ENCODE measurements around the gene SKA1. TPM values are rescaled to one million over a fixed set of nuclear protein-coding genes. Genes with fewer than 3 reads are reported as not detected.

SKA1 gene
- total and polyA plus RNA-seq, 10 donors: 0.48 to 4.2 (median 1.7) TPM

GRCh38 chr18:50331691-50332090 is 43.2 kb upstream of the SKA1 start:
- no peak for TF ChIP-seq POLR2A (IDR thresholded peaks at IDR 0.05)
- no peak for TF ChIP-seq POLR2AphosphoS5 (IDR thresholded peaks at IDR 0.05)
- TF ChIP-seq CTCF (IDR thresholded peaks at IDR 0.05 in 8 of 11, conservative IDR thresholded peaks at IDR 0.05 in 3 of 11): no peak
- Histone ChIP-seq H3K36me3 (no peaks in the 10 kb centered on the region), H3K4me3 (no peak overlapping the region), H3K27me3 (replicated peaks in 1 of 7) (no peaks in the 10 kb centered on the region), H3K27ac (no peak overlapping the region), H3K9me3 (peaks cover 0 to 5% (median 0%) of the 10 kb centered on the region in 8 donors), H3K4me1 (peaks cover 0 to 30% (median 11%) of the 10 kb centered on the region in 6 donors)
- intact Hi-C loops (cut with DNase I; ENCODE audit: low total_unique reads): no loop called here
- DNase-seq: no peak
- WGBS, 5 donors: 69 to 85% (median 80%) methylated on average over 1 of the region's 1 CpG

DNA sequence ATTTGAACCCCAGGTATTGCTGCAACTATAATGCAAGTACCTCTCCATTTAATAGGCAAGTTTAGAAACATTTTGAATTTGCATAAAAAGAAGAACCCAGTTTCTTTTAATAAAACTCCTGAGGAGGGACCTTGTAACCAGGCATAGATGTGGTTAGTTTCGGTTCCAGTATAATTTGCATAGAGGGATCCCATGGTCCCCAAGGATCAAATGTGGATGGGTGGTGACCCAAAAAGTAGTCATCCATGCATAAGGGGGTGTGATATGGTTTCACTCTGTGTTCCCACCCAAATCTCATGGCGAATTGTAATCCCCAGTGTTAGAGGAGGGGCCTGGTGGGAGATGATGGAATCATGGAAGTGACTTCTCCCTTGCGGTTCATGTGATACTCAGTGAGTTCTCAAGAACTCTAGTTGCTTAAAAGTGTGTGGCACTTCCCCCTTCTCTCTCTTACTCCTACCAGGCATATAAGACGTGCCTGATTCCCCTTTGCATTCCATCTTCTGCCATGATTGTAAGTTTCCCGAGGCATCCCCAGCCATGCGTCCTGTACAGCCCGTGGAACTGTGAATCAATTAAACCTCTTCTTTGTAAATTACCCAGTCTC is 40.2 kb upstream of the SKA1 start:
- DNase-seq: no peak

DNA sequence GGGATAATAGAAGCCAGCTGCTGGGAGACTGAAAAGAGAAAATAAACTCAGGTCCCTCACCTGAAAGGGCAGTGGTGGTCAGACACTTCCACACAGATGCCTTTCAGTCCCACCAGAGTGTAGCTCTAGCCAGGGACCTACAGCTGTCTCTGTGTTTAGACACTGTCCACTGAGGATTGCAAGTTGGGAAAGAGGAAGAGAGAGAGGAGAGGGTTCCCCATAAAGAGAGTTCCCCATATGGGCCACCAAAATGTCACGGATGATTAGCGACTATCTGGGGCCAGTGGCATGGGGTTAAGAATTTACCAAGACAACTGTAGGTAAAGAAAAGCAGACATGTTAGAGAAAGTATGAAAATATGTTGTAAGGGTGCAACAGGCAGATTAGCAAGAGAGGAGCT is 36.7 kb upstream of the SKA1 start:
- 45 to 77% (median 63%) methylated on average over 2 of the region's 2 CpGs for WGBS, 5 donors
- peaks cover 0 to 38% (median 11%) of the 10 kb centered on the region in 6 donors for H3K4me1 ChIP-seq
- DNase-seq: no peak
- no peaks in the 10 kb centered on the region for H3K27me3 ChIP-seq (replicated peaks in 1 of 7)
- H3K27ac ChIP-seq: no peak overlapping the region
- H3K36me3 ChIP-seq: no peaks in the 10 kb centered on the region
- TF ChIP-seq CTCF (IDR thresholded peaks at IDR 0.05 in 8 of 11, conservative IDR thresholded peaks at IDR 0.05 in 3 of 11) (no peak), POLR2A (IDR thresholded peaks at IDR 0.05) (no peak), POLR2AphosphoS5 (IDR thresholded peaks at IDR 0.05) (no peak)
- no peak overlapping the region for H3K4me3 ChIP-seq
- intact Hi-C loops (cut with DNase I; ENCODE audit: low total_unique reads): no loop called here
- H3K9me3 ChIP-seq: no peaks in the 10 kb centered on the region

More for the DNA sequence above, 40.2 kb upstream of the SKA1 start:
- Histone ChIP-seq H3K9me3 (peaks cover 0 to 5% (median 0%) of the 10 kb centered on the region in 8 donors), H3K4me3 (peak overlapping the region in 1 of 8 donors; percentile 35), H3K27ac (no peak overlapping the region), H3K27me3 (replicated peaks in 1 of 7) (no peaks in the 10 kb centered on the region), H3K4me1 (peaks cover 0 to 43% (median 13%) of the 10 kb centered on the region in 6 donors), H3K36me3 (no peaks in the 10 kb centered on the region)
- no peak for TF ChIP-seq POLR2A (IDR thresholded peaks at IDR 0.05)
- TF ChIP-seq CTCF (IDR thresholded peaks at IDR 0.05 in 8 of 11, conservative IDR thresholded peaks at IDR 0.05 in 3 of 11): no peak
- TF ChIP-seq POLR2AphosphoS5 (IDR thresholded peaks at IDR 0.05): no peak
- 57 to 81% (median 72%) methylated on average over 7 of the region's 7 CpGs for WGBS, 5 donors
- intact Hi-C loops (cut with DNase I; ENCODE audit: low total_unique reads): no loop called here

DNA sequence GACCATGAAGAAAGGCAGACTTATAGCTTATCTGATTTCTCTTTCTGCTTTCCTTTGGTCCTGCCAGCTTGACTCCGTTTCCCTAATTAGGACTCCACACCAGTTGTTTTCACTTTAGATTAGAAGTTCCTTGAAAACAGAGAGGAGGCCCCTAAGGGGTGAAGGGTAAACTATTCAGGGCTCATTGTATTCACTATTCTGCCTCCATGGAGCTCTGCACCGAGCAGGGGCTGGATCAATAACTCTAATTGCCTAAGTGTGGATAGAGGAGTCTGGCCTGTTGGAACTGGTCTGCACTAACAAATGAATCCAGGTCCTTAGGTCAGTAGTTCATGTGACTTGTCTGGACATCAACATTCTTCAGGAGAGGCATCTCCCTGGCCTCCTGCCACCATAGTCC is 36.1 kb upstream of the SKA1 start:
- Histone ChIP-seq H3K36me3 (no peaks in the 10 kb centered on the region), H3K27me3 (replicated peaks in 1 of 7) (no peaks in the 10 kb centered on the region), H3K9me3 (no peaks in the 10 kb centered on the region), H3K4me3 (no peak overlapping the region), H3K4me1 (peaks cover 0 to 32% (median 8%) of the 10 kb centered on the region in 6 donors), H3K27ac (no peak overlapping the region)
- TF ChIP-seq POLR2A (IDR thresholded peaks at IDR 0.05) (no peak), POLR2AphosphoS5 (IDR thresholded peaks at IDR 0.05) (no peak), CTCF (IDR thresholded peaks at IDR 0.05 in 8 of 11, conservative IDR thresholded peaks at IDR 0.05 in 3 of 11) (no peak)
- intact Hi-C loops (cut with DNase I; ENCODE audit: low total_unique reads): no loop called here
- 42 to 71% (median 49%) methylated on average over 2 of the region's 2 CpGs for WGBS, 5 donors
- no peak for DNase-seq

Data from spleen (tissue), 11 donors.